GM21786 (cell line): ENCODE data around the gene MYO3A.
"Not testable (repeated sequence)": the region's sequence is repeated elsewhere in the genome, so short reads cannot be mapped to it uniquely, and the experiment has no call there.

ENCODE experiments used
- ATAC-seq: cut with Tn5 transposase; IDR thresholded peaks from one replicate; pipeline ENCODE4 v1.9.1; 2021; ENCODE audit not compliant: unreplicated experiment

Gene MYO3A

GRCh38 chr10:26085549-26085948 is 151.5 kb downstream of the MYO3A start:
- ATAC-seq = no peak

- no peak for ATAC-seq
Observed at GRCh38 chr10:26087666-26088065, 153.6 kb downstream of the MYO3A start.

- ATAC-seq = no peak
Observed at GRCh38 chr10:26090026-26090425, 156.0 kb downstream of the MYO3A start.

- no peak for ATAC-seq
Observed at GRCh38 chr10:26090762-26091161, 156.7 kb downstream of the MYO3A start.

- no peak for ATAC-seq
Observed at GRCh38 chr10:26093229-26093628, 159.2 kb downstream of the MYO3A start.

GRCh38 chr10:26095781-26096180 is 161.8 kb downstream of the MYO3A start:
- ATAC-seq = no peak

- not testable (repeated sequence) for ATAC-seq
Observed at GRCh38 chr10:26097549-26097948, 163.5 kb downstream of the MYO3A start.

- no peak for ATAC-seq
Observed at GRCh38 chr10:26112532-26112931, 178.5 kb downstream of the MYO3A start.

GRCh38 chr10:26138613-26139012 is 204.6 kb downstream of the MYO3A start:
- ATAC-seq = no peak

- no peak for ATAC-seq
Observed at GRCh38 chr10:26156019-26156418, 222.0 kb downstream of the MYO3A start.

- no peak for ATAC-seq
Observed at GRCh38 chr10:26157734-26158133, 223.7 kb downstream of the MYO3A start.

GRCh38 chr10:26169466-26169865 is 235.4 kb downstream of the MYO3A start:
- no peak for ATAC-seq

- ATAC-seq = no peak
Observed at GRCh38 chr10:26172131-26172530, 238.1 kb downstream of the MYO3A start.

- no peak for ATAC-seq
Observed at GRCh38 chr10:26173837-26174236, 239.8 kb downstream of the MYO3A start.

- no peak for ATAC-seq
Observed at GRCh38 chr10:26177341-26177740, 243.3 kb downstream of the MYO3A start.

GRCh38 chr10:26194275-26194674 is 260.2 kb downstream of the MYO3A start:
- no peak for ATAC-seq

GRCh38 chr10:26197248-26197647 is 263.2 kb downstream of the MYO3A start:
- no peak for ATAC-seq

- ATAC-seq = no peak
Observed at GRCh38 chr10:26198119-26198518, 264.1 kb downstream of the MYO3A start.

GRCh38 chr10:26199841-26200240 is 265.8 kb downstream of the MYO3A start:
- no peak for ATAC-seq

- no peak for ATAC-seq
Observed at GRCh38 chr10:26205223-26205622, 271.2 kb downstream of the MYO3A start.

- no peak for ATAC-seq
Observed at GRCh38 chr10:26211781-26212444, 277.9 kb downstream of the MYO3A start.

GRCh38 chr10:26212511-26212910 is 278.5 kb downstream of the MYO3A start:
- no peak for ATAC-seq

- ATAC-seq = no peak
Observed at GRCh38 chr10:26213157-26213800, 279.2 kb downstream of the MYO3A start.
